HCT116 (cell line): ENCODE measurements around the gene DOCK1. TPM values are rescaled to one million over a fixed set of nuclear protein-coding genes. Genes with fewer than 3 reads are reported as not detected.

Experiments used
- ATAC-seq: fragments of 200-7000 bp; cut with Tn5 transposase; 2 replicates; pipeline ENCODE4 v1.9.1; 2020; ENCODE audit warnings: mild to moderate bottlenecking, moderate library complexity
- BruUV-seq: library from RNA; stranded (reverse); fragments of 400-500 nt; replicated peaks from 2 replicates; lab custom pipeline; 2021; lab: Mats Ljungman, UMichigan
- CTCF ChIA-PET: fragments of 300-600 bp; sonication (Branson Sonifier 250); formaldehyde crosslinking; loops from one replicate; lab custom pipeline; 2021; ENCODE audit warnings: antibody characterized with exemption; lab: Charles Lee
- POLR2A ChIA-PET: fragments of 300-600, 350-600 bp; sonication (Branson Sonifier 250); formaldehyde crosslinking; loops from one replicate; lab custom pipeline; 2021; ENCODE audit warnings: antibody characterized with exemption; lab: Charles Lee
- RAD21 ChIA-PET, 2 experiments: fragments of 300-600 bp; sonication (Branson Sonifier 250); formaldehyde crosslinking; loops; one replicate each; lab custom pipeline; 2023; ENCODE audit warnings: low total read pairs in 2 of 2; ENCODE audit not compliant: uncharacterized antibody in 2 of 2, unreplicated experiment in 2 of 2, low non-redundant PET in 1 of 2; lab: Charles Lee
- DNase-seq: peaks from one replicate; pipeline ENCODE4 v3.0.0-alpha.2; 2010; ENCODE audit warnings: low read depth, low spot score
- H2AFZ ChIP-seq: fragments of 200-600 bp; shearing (Covaris generic), sonication (generic); 2 replicates; pipeline ENCODE4 v1.6.1; 2017; ENCODE audit warnings: low read depth, mixed run types, mixed read lengths, antibody characterized with exemption, low read length; ENCODE audit not compliant: poor library complexity, severe bottlenecking
- H3K27ac ChIP-seq: 2 replicates; pipeline ENCODE4 v1.5.1; 2012; ENCODE audit warnings: low read depth, low read length
- H3K27me3 ChIP-seq: fragments of 200-600 bp; sonication (generic); 2 replicates; pipeline ENCODE4 v1.6.1; 2016; ENCODE audit warnings: mixed run types, low read length, mixed read lengths; ENCODE audit not compliant: insufficient read depth
- H3K36me3 ChIP-seq, 2 experiments: fragments of 200-500 bp in 1 of 2; fragments of 200-600 bp in 1 of 2; sonication (Bioruptor generic) in 1 of 2; sonication (generic) in 1 of 2; 2 replicates each; pipeline versions ENCODE4 v1.5.1 to v1.6.1; 2014 to 2016; ENCODE audit warnings: low read length in 2 of 2, inconsistent platforms in 1 of 2, mixed read lengths in 1 of 2, mixed run types in 1 of 2; ENCODE audit not compliant: insufficient read depth in 2 of 2, control insufficient read depth in 1 of 2
- H3K4me1 ChIP-seq, 2 experiments: fragments of 200-600 bp in 1 of 2; sonication (generic) in 1 of 2; 2 replicates each; pipeline versions ENCODE4 v1.5.1 to v1.6.1; 2012 to 2017; ENCODE audit warnings: low read length in 2 of 2, inconsistent platforms in 1 of 2, mild to moderate bottlenecking in 1 of 2, mixed read lengths in 1 of 2, mixed run types in 1 of 2, moderate library complexity in 1 of 2; ENCODE audit not compliant: insufficient read depth in 2 of 2, control insufficient read depth in 1 of 2
- H3K4me2 ChIP-seq: fragments of 200-600 bp; sonication (generic); 2 replicates; pipeline ENCODE4 v1.6.1; 2017; ENCODE audit warnings: mixed run types, low read length, mixed read lengths
- H3K4me3 ChIP-seq, 2 experiments: fragments of 200-600 bp in 1 of 2; sonication (generic) in 1 of 2; replicated peaks in 1 of 2; 2 replicates each; pipeline ENCODE4 v1.5.1; 2011 to 2016; ENCODE audit warnings: low read length in 2 of 2, control low read depth in 1 of 2, low read depth in 1 of 2, mild to moderate bottlenecking in 1 of 2, mixed read lengths in 1 of 2, mixed run types in 1 of 2
- H3K79me2 ChIP-seq: fragments of 200-600 bp; sonication (generic); 2 replicates; pipeline ENCODE4 v1.6.1; 2017; ENCODE audit warnings: mild to moderate bottlenecking, mixed run types, low read length, moderate library complexity, mixed read lengths; ENCODE audit not compliant: insufficient read depth
- H3K9ac ChIP-seq: fragments of 200-600 bp; sonication (generic); 2 replicates; pipeline ENCODE4 v1.6.1; 2016; ENCODE audit warnings: low read length, mixed read lengths
- H3K9me2 ChIP-seq: fragments of 200-600 bp; sonication (generic), shearing (Covaris generic); 2 replicates; pipeline ENCODE4 v1.6.1; 2017; ENCODE audit warnings: mixed run types, mild to moderate bottlenecking, moderate library complexity; ENCODE audit not compliant: insufficient read depth
- H3K9me3 ChIP-seq, 2 experiments: fragments of 200-500 bp in 1 of 2; fragments of 200-600 bp in 1 of 2; sonication (Bioruptor generic) in 1 of 2; sonication (generic) in 1 of 2; 2 replicates each; pipeline ENCODE4 v1.6.1; 2014 to 2017; ENCODE audit warnings: low read length in 2 of 2, mixed read lengths in 2 of 2, inconsistent platforms in 1 of 2, low read depth in 1 of 2, mild to moderate bottlenecking in 1 of 2, mixed run types in 1 of 2, moderate library complexity in 1 of 2; ENCODE audit not compliant: control insufficient read depth in 1 of 2, insufficient read depth in 1 of 2
- H4K20me1 ChIP-seq: fragments of 200-600 bp; sonication (generic), shearing (Covaris generic); 2 replicates; pipeline ENCODE4 v1.6.1; 2017; ENCODE audit warnings: mixed run types, mild to moderate bottlenecking, moderate library complexity; ENCODE audit not compliant: insufficient read depth
- ATF3 ChIP-seq: IDR thresholded peaks from 2 replicates; pipeline ENCODE4 v1.6.1; 2012
- CBX3 ChIP-seq: IDR thresholded peaks from 2 replicates; pipeline ENCODE4 v1.6.1; 2012; ENCODE audit warnings: low read depth
- CEBPB ChIP-seq: IDR thresholded peaks from 2 replicates; pipeline ENCODE4 v1.6.1; 2012; ENCODE audit warnings: low read depth
- CTCF ChIP-seq, 3 experiments: fragments of 200-600 bp in 1 of 3; sonication (generic) in 1 of 3; IDR thresholded peaks in 2 of 3; conservative IDR thresholded peaks in 1 of 3; 2 replicates each; pipeline ENCODE4 v1.5.1; 2012 to 2017; ENCODE audit warnings: low read depth in 2 of 3, low read length in 2 of 3, antibody characterized with exemption in 1 of 3, borderline replicate concordance in 1 of 3, control low read depth in 1 of 3, mild to moderate bottlenecking in 1 of 3, mixed read lengths in 1 of 3, mixed run types in 1 of 3, moderate library complexity in 1 of 3; ENCODE audit not compliant: insufficient read depth in 1 of 3
- EGR1 ChIP-seq: IDR thresholded peaks from 2 replicates; pipeline ENCODE4 v1.6.1; 2012; ENCODE audit warnings: low read depth
- ELF1 ChIP-seq: IDR thresholded peaks from 2 replicates; pipeline ENCODE4 v1.6.1; 2012; ENCODE audit warnings: low read depth, borderline replicate concordance
- EZH2 ChIP-seq: fragments of 200-600 bp; sonication (generic); IDR thresholded peaks from 2 replicates; pipeline ENCODE4 v1.6.1; 2017; ENCODE audit warnings: antibody characterized with exemption, mixed run types
- EZH2phosphoT487 ChIP-seq: fragments of 200-600 bp; IDR thresholded peaks from 2 replicates; pipeline ENCODE4 v1.6.1; 2018; ENCODE audit warnings: antibody characterized with exemption, borderline replicate concordance
- FOSL1 ChIP-seq: IDR thresholded peaks from 2 replicates; pipeline ENCODE4 v1.6.1; 2012; ENCODE audit warnings: low read depth
- MAX ChIP-seq: IDR thresholded peaks from 2 replicates; pipeline ENCODE4 v1.6.1; 2012
- POLR2A ChIP-seq: IDR thresholded peaks from 2 replicates; pipeline ENCODE4 v1.7.0; 2011; ENCODE audit warnings: borderline replicate concordance; ENCODE audit not compliant: insufficient read depth, insufficient read length; ENCODE audit errors: extremely low read depth
- RAD21 ChIP-seq: IDR thresholded peaks from 2 replicates; pipeline ENCODE4 v1.6.1; 2012; ENCODE audit warnings: low read depth, mild to moderate bottlenecking
- REST ChIP-seq: IDR thresholded peaks from 2 replicates; pipeline ENCODE4 v1.6.1; 2012; ENCODE audit warnings: low read depth
- SIN3A ChIP-seq: IDR thresholded peaks from 2 replicates; pipeline ENCODE4 v1.6.1; 2012; ENCODE audit warnings: low read depth
- SP1 ChIP-seq: IDR thresholded peaks from 2 replicates; pipeline ENCODE4 v1.6.1; 2012; ENCODE audit warnings: low read depth
- SRF ChIP-seq: IDR thresholded peaks from 2 replicates; pipeline ENCODE4 v1.6.1; 2012; ENCODE audit warnings: low read depth
- TCF7L2 ChIP-seq: IDR thresholded peaks from 2 replicates; pipeline ENCODE4 v1.7.0; 2011; ENCODE audit warnings: borderline replicate concordance, inconsistent platforms; ENCODE audit not compliant: insufficient read depth, insufficient read length; ENCODE audit errors: extremely low read depth
- YY1 ChIP-seq: IDR thresholded peaks from 2 replicates; pipeline ENCODE4 v1.6.1; 2011; ENCODE audit warnings: low read length, low read depth, moderate library complexity, mild to moderate bottlenecking; ENCODE audit not compliant: insufficient replicate concordance; ENCODE audit errors: extremely low read depth
- ZBTB33 ChIP-seq: IDR thresholded peaks from 2 replicates; pipeline ENCODE4 v1.6.1; 2011; ENCODE audit warnings: mild to moderate bottlenecking, low read length, moderate library complexity; ENCODE audit not compliant: insufficient replicate concordance; ENCODE audit errors: extremely low read depth
- ZNF274 ChIP-seq: fragments of 200-500 bp; sonication (Bioruptor generic); IDR thresholded peaks from 2 replicates; pipeline ENCODE4 v1.6.1; 2014; ENCODE audit warnings: mild to moderate bottlenecking, low read depth, low read length, inconsistent platforms
- intact Hi-C: fragments of 100-400 bp; cut with micrococcal nuclease; formaldehyde crosslinking; loops from 2 replicates; pipeline ENCODE4 v1.10.0; 2022
- total RNA-seq: library from RNA; stranded (reverse); gene quantifications from one replicate; pipeline ENCODE4 v1.2.1, GENCODE V29; 2021; ENCODE audit not compliant: unreplicated experiment

Gene DOCK1
- total RNA-seq, 1 experiment from 2014 or later, result 46.5 TPM

GRCh38 chr10:127408112-127408710, 503.0 kb downstream of the DOCK1 start:
- Histone ChIP-seq H3K27ac (no peak overlapping the region), H3K4me2 (no peak overlapping the region), H4K20me1 (no peaks in the 10 kb centered on the region), H2AFZ (no peak overlapping the region), H3K9me3 (no peaks in the 10 kb centered on the region), H3K4me1 (no peaks in the 10 kb centered on the region), H3K27me3 (no peaks in the 10 kb centered on the region), H3K79me2 (no peaks in the 10 kb centered on the region), H3K36me3 (no peaks in the 10 kb centered on the region; a peak in 1 of 4 replicates), H3K4me3 (no peak overlapping the region), H3K9ac (no peak overlapping the region), H3K9me2 (no peaks in the 10 kb centered on the region)
- RAD21 ChIA-PET, result no interaction called here
- BruUV-seq, result no TSS peak
- TF ChIP-seq ATF3 (no peak), YY1 (no peak), EZH2 (no peak), ZNF274 (no peak), POLR2A (no peak), RAD21 (no peak), TCF7L2 (no peak), SRF (no peak), ELF1 (no peak), CBX3 (no peak), MAX (no peak), SIN3A (no peak), REST (no peak), SP1 (no peak), CEBPB (no peak), FOSL1 (no peak), EGR1 (no peak), CTCF (IDR thresholded peaks at IDR 0.05 in 2 of 3, conservative IDR thresholded peaks at IDR 0.05 in 1 of 3; ENCODE audit: borderline replicate concordance in 1 of 3, insufficient read depth in 1 of 3, low read depth in 2 of 3, low read length in 2 of 3) (no peak), EZH2phosphoT487 (no peak), ZBTB33 (no peak)
- POLR2A ChIA-PET, result no interaction called here
- CTCF ChIA-PET, result no interaction called here
- ATAC-seq, result no peak
- DNase-seq, result no peak
- intact Hi-C loops, result no loop called here
